K562 (cell line): ENCODE measurements around the gene EIPR1. TPM values are rescaled to one million over a fixed set of nuclear protein-coding genes. Genes with fewer than 3 reads are reported as not detected.

Experiments used
- BRD9 ChIP-seq: fragments of 450-650 bp; IDR thresholded peaks from 2 replicates; pipeline ENCODE4 v1.6.1; 2018; ENCODE audit warnings: low read depth; ENCODE audit not compliant: partially characterized antibody
- ILF3 ChIP-seq: fragments of 450-650 bp; IDR thresholded peaks from 2 replicates; pipeline ENCODE4 v1.6.1; 2018; ENCODE audit warnings: antibody characterized with exemption, mild to moderate bottlenecking, moderate library complexity, borderline replicate concordance
- KLF1 ChIP-seq: fragments of 450-650 bp; IDR thresholded peaks from 2 replicates; pipeline ENCODE4 v1.6.1; 2016; ENCODE audit warnings: missing genetic modification characterization, missing compliant biosample characterization
- SRSF3 ChIP-seq: fragments of 200-400 bp; formaldehyde crosslinking; IDR thresholded peaks from 2 replicates; pipeline ENCODE4 v1.6.1; 2016; ENCODE audit warnings: mild to moderate bottlenecking, low read length, moderate library complexity; ENCODE audit not compliant: insufficient read depth
- ZFP30 ChIP-seq: fragments of 250-450 bp; sonication (Bioruptor Pico); IDR thresholded peaks from 2 replicates; pipeline ENCODE4 v1.8.0; 2022; ENCODE audit warnings: moderate library complexity, mild to moderate bottlenecking, inconsistent platforms, borderline replicate concordance
- ZNF124 ChIP-seq: sonication (generic); formaldehyde crosslinking; IDR thresholded peaks from 2 replicates; pipeline ENCODE4 v1.8.1; 2022; ENCODE audit warnings: missing genetic modification reagents
- ZNF444 ChIP-seq: fragments of 250-450 bp; sonication (Bioruptor Pico); IDR thresholded peaks from 2 replicates; pipeline ENCODE4 v1.4.0; 2020; ENCODE audit warnings: mild to moderate bottlenecking, moderate library complexity
- polyA plus RNA-seq, 8 experiments: library from polyadenylated mRNA; depleted of rRNA in 4 of 8; stranded (reverse) in 5 of 8; unstranded in 3 of 8; fragments of >200 nt; fragmentation: Nextera tagmentation in 2 of 8; fragmentation: Illumina TruSeq in 1 of 8; extraction: Ambion mirVana in 2 of 8; extraction: Trizol in 1 of 8; gene quantifications; 2 replicates each; pipeline versions ENCODE4 v1.2.1 to v1.2.3, GENCODE V29; 2011 to 2014; ENCODE audit warnings: inconsistent platforms in 1 of 8, missing spikeins in 1 of 8
- total RNA-seq, 7 experiments: library from RNA; depleted of rRNA in 6 of 7; stranded (reverse); fragments of >200 nt in 6 of 7; fragmentation: Illumina TruSeq in 2 of 7; extraction: Trizol in 2 of 7; gene quantifications; 2 replicates each; pipeline versions ENCODE4 v1.2.1 to v1.2.3, GENCODE V29; 2011 to 2021; ENCODE audit warnings: low replicate concordance in 1 of 7
- TF ChIP-seq, protein P1 (sequence below): fragments of 450-650 bp; formaldehyde crosslinking; conservative IDR thresholded peaks from 2 replicates; pipeline ENCODE4 v1.4.0; 2022; ENCODE audit warnings: mild to moderate bottlenecking, missing genetic modification characterization
- TF ChIP-seq, protein P2 (sequence below): fragments of 250-450 bp; sonication (Bioruptor Pico); IDR thresholded peaks from 2 replicates; pipeline ENCODE4 v1.4.0; 2020
- TF ChIP-seq, protein P3 (sequence below): fragments of 200-800 bp; sonication (Bioruptor generic); IDR thresholded peaks from 2 replicates; pipeline ENCODE4 v1.6.1; 2017; ENCODE audit warnings: missing genetic modification characterization, missing compliant biosample characterization
- TF ChIP-seq, protein P4 (sequence below): fragments of 250-450 bp; sonication (Bioruptor Pico); IDR thresholded peaks from 2 replicates; pipeline ENCODE4 v1.8.0; 2021; ENCODE audit warnings: moderate library complexity, mild to moderate bottlenecking, inconsistent platforms
- TF ChIP-seq, protein P5 (sequence below): fragments of 200-800 bp; sonication (Bioruptor generic); IDR thresholded peaks from 2 replicates; pipeline ENCODE4 v1.6.1; 2016; ENCODE audit warnings: missing genetic modification characterization, missing compliant biosample characterization

Gene EIPR1
- total and polyA plus RNA-seq, 9 of the 15 experiments (the other 6 are each of a cell fraction or from before 2014, with no cell fraction given) = 19.9 to 54.4 (median 35.9) TPM

DNA sequence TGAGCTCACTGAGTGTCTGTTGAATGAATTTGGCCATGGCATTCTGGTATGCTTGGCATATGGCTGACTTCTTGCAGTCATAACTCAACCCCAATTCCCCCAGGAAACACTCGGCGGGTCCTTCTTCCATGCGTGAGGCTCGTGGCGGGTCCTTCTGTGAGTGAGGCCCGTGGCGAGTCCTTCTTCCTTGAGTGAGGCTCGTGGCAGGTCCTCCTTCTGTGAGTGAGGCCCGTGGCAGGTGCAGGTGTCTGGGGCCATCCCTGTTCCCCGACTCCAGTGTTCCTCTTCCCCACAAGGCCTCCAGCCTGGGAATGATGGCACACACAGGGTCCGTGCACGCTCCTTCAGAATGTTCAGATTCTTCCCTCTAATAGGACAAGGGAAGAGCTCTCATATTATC is 169.0 kb downstream of the EIPR1 start (continued):
- TF ChIP-seq, protein P1, sequence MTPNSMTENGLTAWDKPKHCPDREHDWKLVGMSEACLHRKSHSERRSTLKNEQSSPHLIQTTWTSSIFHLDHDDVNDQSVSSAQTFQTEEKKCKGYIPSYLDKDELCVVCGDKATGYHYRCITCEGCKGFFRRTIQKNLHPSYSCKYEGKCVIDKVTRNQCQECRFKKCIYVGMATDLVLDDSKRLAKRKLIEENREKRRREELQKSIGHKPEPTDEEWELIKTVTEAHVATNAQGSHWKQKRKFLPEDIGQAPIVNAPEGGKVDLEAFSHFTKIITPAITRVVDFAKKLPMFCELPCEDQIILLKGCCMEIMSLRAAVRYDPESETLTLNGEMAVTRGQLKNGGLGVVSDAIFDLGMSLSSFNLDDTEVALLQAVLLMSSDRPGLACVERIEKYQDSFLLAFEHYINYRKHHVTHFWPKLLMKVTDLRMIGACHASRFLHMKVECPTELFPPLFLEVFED (CRISPR knock-in tag) = no peak
- TF ChIP-seq BRD9 (no peak), ILF3 (no peak), ZNF124 (CRISPR knock-in tag) (no peak), SRSF3 (no peak), KLF1 (tag) (no peak), ZNF444 (no peak), ZFP30 (CRISPR knock-in tag) (no peak)
- TF ChIP-seq, protein P2, sequence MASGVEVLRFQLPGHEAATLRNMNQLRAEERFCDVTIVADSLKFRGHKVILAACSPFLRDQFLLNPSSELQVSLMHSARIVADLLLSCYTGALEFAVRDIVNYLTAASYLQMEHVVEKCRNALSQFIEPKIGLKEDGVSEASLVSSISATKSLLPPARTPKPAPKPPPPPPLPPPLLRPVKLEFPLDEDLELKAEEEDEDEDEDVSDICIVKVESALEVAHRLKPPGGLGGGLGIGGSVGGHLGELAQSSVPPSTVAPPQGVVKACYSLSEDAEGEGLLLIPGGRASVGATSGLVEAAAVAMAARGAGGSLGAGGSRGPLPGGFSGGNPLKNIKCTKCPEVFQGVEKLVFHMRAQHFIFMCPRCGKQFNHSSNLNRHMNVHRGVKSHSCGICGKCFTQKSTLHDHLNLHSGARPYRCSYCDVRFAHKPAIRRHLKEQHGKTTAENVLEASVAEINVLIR (CRISPR knock-in tag) = no peak
- TF ChIP-seq, protein P3, sequence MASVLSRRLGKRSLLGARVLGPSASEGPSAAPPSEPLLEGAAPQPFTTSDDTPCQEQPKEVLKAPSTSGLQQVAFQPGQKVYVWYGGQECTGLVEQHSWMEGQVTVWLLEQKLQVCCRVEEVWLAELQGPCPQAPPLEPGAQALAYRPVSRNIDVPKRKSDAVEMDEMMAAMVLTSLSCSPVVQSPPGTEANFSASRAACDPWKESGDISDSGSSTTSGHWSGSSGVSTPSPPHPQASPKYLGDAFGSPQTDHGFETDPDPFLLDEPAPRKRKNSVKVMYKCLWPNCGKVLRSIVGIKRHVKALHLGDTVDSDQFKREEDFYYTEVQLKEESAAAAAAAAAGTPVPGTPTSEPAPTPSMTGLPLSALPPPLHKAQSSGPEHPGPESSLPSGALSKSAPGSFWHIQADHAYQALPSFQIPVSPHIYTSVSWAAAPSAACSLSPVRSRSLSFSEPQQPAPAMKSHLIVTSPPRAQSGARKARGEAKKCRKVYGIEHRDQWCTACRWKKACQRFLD (CRISPR knock-in tag) = no peak
- TF ChIP-seq, protein P4, sequence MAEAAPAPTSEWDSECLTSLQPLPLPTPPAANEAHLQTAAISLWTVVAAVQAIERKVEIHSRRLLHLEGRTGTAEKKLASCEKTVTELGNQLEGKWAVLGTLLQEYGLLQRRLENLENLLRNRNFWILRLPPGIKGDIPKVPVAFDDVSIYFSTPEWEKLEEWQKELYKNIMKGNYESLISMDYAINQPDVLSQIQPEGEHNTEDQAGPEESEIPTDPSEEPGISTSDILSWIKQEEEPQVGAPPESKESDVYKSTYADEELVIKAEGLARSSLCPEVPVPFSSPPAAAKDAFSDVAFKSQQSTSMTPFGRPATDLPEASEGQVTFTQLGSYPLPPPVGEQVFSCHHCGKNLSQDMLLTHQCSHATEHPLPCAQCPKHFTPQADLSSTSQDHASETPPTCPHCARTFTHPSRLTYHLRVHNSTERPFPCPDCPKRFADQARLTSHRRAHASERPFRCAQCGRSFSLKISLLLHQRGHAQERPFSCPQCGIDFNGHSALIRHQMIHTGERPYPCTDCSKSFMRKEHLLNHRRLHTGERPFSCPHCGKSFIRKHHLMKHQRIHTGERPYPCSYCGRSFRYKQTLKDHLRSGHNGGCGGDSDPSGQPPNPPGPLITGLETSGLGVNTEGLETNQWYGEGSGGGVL (CRISPR knock-in tag) = no peak
- TF ChIP-seq, protein P5, sequence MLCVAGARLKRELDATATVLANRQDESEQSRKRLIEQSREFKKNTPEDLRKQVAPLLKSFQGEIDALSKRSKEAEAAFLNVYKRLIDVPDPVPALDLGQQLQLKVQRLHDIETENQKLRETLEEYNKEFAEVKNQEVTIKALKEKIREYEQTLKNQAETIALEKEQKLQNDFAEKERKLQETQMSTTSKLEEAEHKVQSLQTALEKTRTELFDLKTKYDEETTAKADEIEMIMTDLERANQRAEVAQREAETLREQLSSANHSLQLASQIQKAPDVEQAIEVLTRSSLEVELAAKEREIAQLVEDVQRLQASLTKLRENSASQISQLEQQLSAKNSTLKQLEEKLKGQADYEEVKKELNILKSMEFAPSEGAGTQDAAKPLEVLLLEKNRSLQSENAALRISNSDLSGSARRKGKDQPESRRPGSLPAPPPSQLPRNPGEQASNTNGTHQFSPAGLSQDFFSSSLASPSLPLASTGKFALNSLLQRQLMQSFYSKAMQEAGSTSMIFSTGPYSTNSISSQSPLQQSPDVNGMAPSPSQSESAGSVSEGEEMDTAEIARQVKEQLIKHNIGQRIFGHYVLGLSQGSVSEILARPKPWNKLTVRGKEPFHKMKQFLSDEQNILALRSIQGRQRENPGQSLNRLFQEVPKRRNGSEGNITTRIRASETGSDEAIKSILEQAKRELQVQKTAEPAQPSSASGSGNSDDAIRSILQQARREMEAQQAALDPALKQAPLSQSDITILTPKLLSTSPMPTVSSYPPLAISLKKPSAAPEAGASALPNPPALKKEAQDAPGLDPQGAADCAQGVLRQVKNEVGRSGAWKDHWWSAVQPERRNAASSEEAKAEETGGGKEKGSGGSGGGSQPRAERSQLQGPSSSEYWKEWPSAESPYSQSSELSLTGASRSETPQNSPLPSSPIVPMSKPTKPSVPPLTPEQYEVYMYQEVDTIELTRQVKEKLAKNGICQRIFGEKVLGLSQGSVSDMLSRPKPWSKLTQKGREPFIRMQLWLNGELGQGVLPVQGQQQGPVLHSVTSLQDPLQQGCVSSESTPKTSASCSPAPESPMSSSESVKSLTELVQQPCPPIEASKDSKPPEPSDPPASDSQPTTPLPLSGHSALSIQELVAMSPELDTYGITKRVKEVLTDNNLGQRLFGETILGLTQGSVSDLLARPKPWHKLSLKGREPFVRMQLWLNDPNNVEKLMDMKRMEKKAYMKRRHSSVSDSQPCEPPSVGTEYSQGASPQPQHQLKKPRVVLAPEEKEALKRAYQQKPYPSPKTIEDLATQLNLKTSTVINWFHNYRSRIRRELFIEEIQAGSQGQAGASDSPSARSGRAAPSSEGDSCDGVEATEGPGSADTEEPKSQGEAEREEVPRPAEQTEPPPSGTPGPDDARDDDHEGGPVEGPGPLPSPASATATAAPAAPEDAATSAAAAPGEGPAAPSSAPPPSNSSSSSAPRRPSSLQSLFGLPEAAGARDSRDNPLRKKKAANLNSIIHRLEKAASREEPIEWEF (CRISPR knock-in tag) = no peak
